ENCODE data around the gene PAX6. TPM values are rescaled to one million over a fixed set of nuclear protein-coding genes. Genes with fewer than 3 reads are reported as not detected.

Gene PAX6
- total and polyA plus RNA-seq, 4 donors: 0.23 to 0.38 TPM; not detected in 2

DNA sequence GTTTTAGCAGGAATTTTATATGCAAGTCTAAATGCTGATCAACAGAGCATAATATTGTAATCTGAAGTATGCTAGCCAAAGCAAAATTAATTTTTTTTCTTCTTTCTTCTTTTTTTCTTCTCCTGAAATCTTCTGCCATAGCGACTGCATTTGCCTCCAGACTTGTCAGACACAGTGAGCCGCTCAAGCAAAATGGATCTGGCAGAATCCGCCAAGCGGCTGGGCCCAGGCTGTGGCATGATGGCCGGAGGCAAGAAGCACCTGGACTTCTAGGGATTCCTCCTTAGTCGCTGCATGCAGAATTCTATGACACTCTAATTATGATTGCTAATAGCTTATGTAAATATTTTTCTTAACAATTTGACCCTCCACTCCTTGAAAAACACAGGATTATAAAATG lies 27.9 kb downstream of the PAX6 start:
- ATAC-seq (ENCODE audit: low FRiP score) (no peak), DNase-seq (no peak)
- peaks cover 0 to 5% of the 10 kb centered on the region in 2 donors for H3K4me1 ChIP-seq (ENCODE audit: control insufficient read depth in 1 of 2, insufficient read depth in 2 of 2, low read length in 2 of 2)
- intact Hi-C loops (cut with DNase I): no loop called here
- no peaks in the 10 kb centered on the region for H3K36me3 ChIP-seq (ENCODE audit: control insufficient read depth in 1 of 2, insufficient read depth in 2 of 2, low read length in 1 of 2)
- no peaks in the 10 kb centered on the region for H3K27me3 ChIP-seq (ENCODE audit: control insufficient read depth in 1 of 2, insufficient read depth in 2 of 2, low read length in 1 of 2)
- no peaks in the 10 kb centered on the region for H3K9me3 ChIP-seq (ENCODE audit: control insufficient read depth, low read length)
- H3K4me3 ChIP-seq (ENCODE audit: low read length in 2 of 2): no peak overlapping the region
- H3K27ac ChIP-seq (ENCODE audit: low read depth in 1 of 2, low read length in 2 of 2): no peak overlapping the region
- WGBS, 2 donors: 94 to 97% methylated on average over 6 of the region's 6 CpGs

DNA sequence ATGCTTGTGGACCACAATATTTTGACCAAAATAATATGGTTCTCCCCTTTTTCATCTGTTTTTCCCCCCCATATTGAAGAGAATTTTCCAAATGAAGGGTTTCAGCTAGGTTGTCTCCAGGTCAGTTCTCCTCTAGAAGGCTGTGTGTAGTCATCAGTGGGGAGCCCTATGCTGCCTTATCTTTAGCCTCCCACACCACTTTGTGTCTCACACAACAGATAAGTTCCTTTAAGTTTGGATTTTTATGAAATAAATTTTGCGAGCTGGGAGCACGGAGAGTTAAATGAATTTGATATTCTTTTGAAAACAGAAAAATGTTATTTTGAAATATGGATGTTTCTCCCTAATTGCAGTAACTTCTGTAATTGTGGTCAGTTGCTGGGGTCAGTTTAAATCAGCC lies 28.9 kb downstream of the PAX6 start:
- WGBS, 2 donors: 97 to 100% methylated on average over 2 of the region's 2 CpGs
- H3K4me3 ChIP-seq (ENCODE audit: low read length in 2 of 2): no peak overlapping the region
- H3K27me3 ChIP-seq (ENCODE audit: control insufficient read depth in 1 of 2, insufficient read depth in 2 of 2, low read length in 1 of 2): no peaks in the 10 kb centered on the region
- H3K9me3 ChIP-seq (ENCODE audit: control insufficient read depth, low read length): no peaks in the 10 kb centered on the region
- DNase-seq (no peak), ATAC-seq (ENCODE audit: low FRiP score) (no peak)
- peaks cover 0 to 5% of the 10 kb centered on the region in 2 donors for H3K4me1 ChIP-seq (ENCODE audit: control insufficient read depth in 1 of 2, insufficient read depth in 2 of 2, low read length in 2 of 2)
- H3K36me3 ChIP-seq (ENCODE audit: control insufficient read depth in 1 of 2, insufficient read depth in 2 of 2, low read length in 1 of 2): peaks cover 0 to 2% of the 10 kb centered on the region in 2 donors
- H3K27ac ChIP-seq (ENCODE audit: low read depth in 1 of 2, low read length in 2 of 2): no peak overlapping the region
- intact Hi-C loops (cut with DNase I): no loop called here

DNA sequence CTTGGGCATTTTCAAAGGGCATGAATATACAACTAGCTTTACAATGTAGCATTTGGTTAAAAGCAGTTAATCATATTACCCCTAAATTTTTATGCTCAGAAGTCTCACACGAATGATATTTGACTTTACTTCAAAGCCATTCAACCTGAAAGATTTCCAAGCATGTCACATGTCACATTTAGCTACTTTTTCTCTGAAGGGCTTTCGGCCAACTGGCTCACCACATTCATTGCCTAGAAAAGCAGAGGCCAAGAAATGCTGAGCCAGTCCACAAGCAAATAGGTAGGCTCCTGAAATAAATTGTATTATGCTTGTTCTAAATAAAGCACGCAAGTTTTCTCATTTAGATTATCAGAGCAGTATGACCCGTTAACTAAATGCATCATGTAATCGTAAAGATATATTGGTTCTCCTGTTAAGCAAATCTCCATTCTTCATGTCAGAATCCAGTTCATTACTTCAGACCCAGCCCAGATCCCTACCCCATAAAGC lies 30.6 kb downstream of the PAX6 start:
- peaks cover 0 to 5% of the 10 kb centered on the region in 2 donors for H3K4me1 ChIP-seq (ENCODE audit: control insufficient read depth in 1 of 2, insufficient read depth in 2 of 2, low read length in 2 of 2)
- DNase-seq (no peak), ATAC-seq (ENCODE audit: low FRiP score) (no peak)
- no peaks in the 10 kb centered on the region for H3K27me3 ChIP-seq (ENCODE audit: control insufficient read depth in 1 of 2, insufficient read depth in 2 of 2, low read length in 1 of 2)
- H3K27ac ChIP-seq (ENCODE audit: low read depth in 1 of 2, low read length in 2 of 2): no peak overlapping the region
- H3K4me3 ChIP-seq (ENCODE audit: low read length in 2 of 2): no peak overlapping the region
- H3K36me3 ChIP-seq (ENCODE audit: control insufficient read depth in 1 of 2, insufficient read depth in 2 of 2, low read length in 1 of 2): peaks cover 0 to 2% of the 10 kb centered on the region in 2 donors
- H3K9me3 ChIP-seq (ENCODE audit: control insufficient read depth, low read length): no peaks in the 10 kb centered on the region
- intact Hi-C loops (cut with DNase I): no loop called here
- WGBS, 2 donors: 45 to 58% methylated on average over 5 of the region's 5 CpGs

DNA sequence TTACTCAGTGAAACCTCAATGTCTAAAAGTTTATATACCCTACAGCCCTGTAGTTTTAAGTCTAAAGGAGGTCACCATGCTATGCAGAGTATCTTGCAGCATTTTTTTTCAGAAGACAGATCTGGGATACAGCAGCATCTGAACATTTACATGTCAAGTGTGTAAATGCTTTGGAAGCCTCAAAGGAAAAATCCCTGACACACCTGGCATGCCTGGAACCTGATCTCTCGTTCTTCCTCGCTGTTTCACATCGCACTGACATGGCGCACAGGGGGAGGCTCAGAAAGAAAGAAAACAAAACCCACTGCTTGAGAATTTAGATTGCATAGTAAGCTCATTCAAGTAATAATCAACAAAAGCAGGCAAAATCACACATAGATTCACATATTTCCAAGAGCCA lies 31.0 kb downstream of the PAX6 start:
- Histone ChIP-seq H3K4me3 (ENCODE audit: low read length in 2 of 2) (no peak overlapping the region), H3K36me3 (ENCODE audit: control insufficient read depth in 1 of 2, insufficient read depth in 2 of 2, low read length in 1 of 2) (peaks cover 0 to 2% of the 10 kb centered on the region in 2 donors), H3K27me3 (ENCODE audit: control insufficient read depth in 1 of 2, insufficient read depth in 2 of 2, low read length in 1 of 2) (no peaks in the 10 kb centered on the region), H3K27ac (ENCODE audit: low read depth in 1 of 2, low read length in 2 of 2) (no peak overlapping the region), H3K9me3 (ENCODE audit: control insufficient read depth, low read length) (no peaks in the 10 kb centered on the region), H3K4me1 (ENCODE audit: control insufficient read depth in 1 of 2, insufficient read depth in 2 of 2, low read length in 2 of 2) (peaks cover 0 to 5% of the 10 kb centered on the region in 2 donors)
- 94 to 98% methylated on average over 4 of the region's 4 CpGs for WGBS, 2 donors
- DNase-seq (no peak), ATAC-seq (ENCODE audit: low FRiP score) (no peak)
- intact Hi-C loops (cut with DNase I): no loop called here

DNA sequence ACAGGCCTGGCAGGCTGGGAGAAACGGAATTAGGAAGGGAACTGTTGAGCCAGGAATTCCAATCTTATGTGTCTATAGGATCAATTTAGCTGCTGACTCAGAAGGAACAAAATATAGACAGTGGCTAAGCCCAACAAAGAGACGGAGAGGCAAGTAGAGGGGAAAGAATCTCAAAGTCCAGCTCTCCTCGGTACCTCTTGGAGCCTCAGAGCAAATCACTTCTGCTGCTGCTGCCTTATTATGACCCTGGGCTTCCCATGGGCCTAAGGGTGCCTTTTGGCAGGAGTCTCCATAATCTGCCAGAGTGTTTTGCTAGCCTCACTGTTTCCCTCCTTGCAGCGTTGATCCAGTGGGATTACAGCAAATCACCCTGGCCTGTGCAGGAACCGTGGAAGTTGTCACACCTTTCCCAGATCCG lies 31.7 kb downstream of the PAX6 start:
- peaks cover 0 to 2% of the 10 kb centered on the region in 2 donors for H3K36me3 ChIP-seq (ENCODE audit: control insufficient read depth in 1 of 2, insufficient read depth in 2 of 2, low read length in 1 of 2)
- 36 to 37% methylated on average over 6 of the region's 6 CpGs for WGBS, 2 donors
- intact Hi-C loops (cut with DNase I): no loop called here
- ATAC-seq (ENCODE audit: low FRiP score) (no peak), DNase-seq (no peak)
- peak overlapping the region in 1 of 2 donors; percentile 54 for H3K27ac ChIP-seq (ENCODE audit: low read depth in 1 of 2, low read length in 2 of 2)
- peaks cover 0 to 5% of the 10 kb centered on the region in 2 donors for H3K4me1 ChIP-seq (ENCODE audit: control insufficient read depth in 1 of 2, insufficient read depth in 2 of 2, low read length in 2 of 2)
- H3K27me3 ChIP-seq (ENCODE audit: control insufficient read depth in 1 of 2, insufficient read depth in 2 of 2, low read length in 1 of 2): no peaks in the 10 kb centered on the region
- no peaks in the 10 kb centered on the region for H3K9me3 ChIP-seq (ENCODE audit: control insufficient read depth, low read length)
- H3K4me3 ChIP-seq (ENCODE audit: low read length in 2 of 2): no peak overlapping the region

DNA sequence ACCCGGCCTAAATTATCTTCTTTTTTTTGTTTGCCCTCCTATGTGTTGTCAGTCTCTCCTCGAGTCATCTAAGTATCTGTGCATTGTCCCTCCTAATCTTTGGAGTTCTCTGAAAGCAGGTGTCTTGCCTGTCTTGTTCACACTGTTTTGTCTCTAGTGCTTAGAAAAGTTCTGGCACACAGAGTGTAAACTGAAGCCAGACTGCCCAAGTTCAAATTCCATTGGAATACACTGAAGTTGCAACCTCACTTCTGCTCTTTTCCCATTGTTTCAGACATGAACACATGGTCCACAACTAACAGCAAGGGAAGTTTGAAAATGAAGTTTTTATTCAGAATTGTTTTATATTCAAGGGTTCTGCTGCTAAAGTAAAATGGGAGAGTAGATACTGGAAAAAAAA lies 38.7 kb downstream of the PAX6 start:
- peaks cover 0 to 2% of the 10 kb centered on the region in 2 donors for H3K36me3 ChIP-seq (ENCODE audit: control insufficient read depth in 1 of 2, insufficient read depth in 2 of 2, low read length in 1 of 2)
- DNase-seq (no peak), ATAC-seq (ENCODE audit: low FRiP score) (no peak)
- H3K9me3 ChIP-seq (ENCODE audit: control insufficient read depth, low read length): no peaks in the 10 kb centered on the region
- WGBS, 2 donors: 92 to 95% methylated on average over 2 of the region's 2 CpGs
- no peaks in the 10 kb centered on the region for H3K27me3 ChIP-seq (ENCODE audit: control insufficient read depth in 1 of 2, insufficient read depth in 2 of 2, low read length in 1 of 2)
- intact Hi-C loops (cut with DNase I): no loop called here
- no peak overlapping the region for H3K27ac ChIP-seq (ENCODE audit: low read depth in 1 of 2, low read length in 2 of 2)
- H3K4me1 ChIP-seq (ENCODE audit: control insufficient read depth in 1 of 2, insufficient read depth in 2 of 2, low read length in 2 of 2): no peaks in the 10 kb centered on the region
- H3K4me3 ChIP-seq (ENCODE audit: low read length in 2 of 2): no peak overlapping the region

DNA sequence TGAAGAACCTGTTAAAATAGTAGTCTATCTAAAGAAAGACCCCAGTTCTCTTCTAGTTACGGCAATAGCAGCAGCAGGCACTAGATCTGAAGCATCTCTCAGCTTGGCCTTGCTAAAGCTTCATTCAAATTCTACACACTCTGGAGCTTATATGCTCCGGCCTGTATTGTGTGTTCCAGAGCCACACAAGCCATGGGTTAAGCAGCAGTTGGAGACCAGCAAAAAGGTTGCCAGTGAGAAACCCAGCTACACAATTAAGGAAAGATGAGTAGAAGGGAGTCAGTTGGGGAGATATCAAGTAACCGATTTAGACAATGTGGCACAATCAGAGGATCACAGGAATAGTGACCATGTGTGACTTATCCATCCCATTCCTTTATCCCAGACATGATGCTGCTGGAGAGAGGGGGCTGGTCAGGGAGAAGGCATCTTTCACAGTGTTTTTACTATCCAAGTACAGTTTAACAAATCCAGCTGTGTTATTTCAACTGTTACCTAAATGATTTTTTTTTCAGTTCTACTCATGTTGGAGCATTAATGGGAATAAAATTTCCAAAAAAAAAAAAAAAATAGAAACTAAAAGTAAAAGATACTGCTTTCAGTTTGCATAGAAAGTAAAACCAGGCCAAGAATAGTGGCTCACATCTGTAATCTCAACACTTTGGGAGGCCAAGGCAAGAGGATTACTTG lies 41.0 kb downstream of the PAX6 start:
- H3K4me3 ChIP-seq (ENCODE audit: low read length in 2 of 2): no peak overlapping the region
- no peak overlapping the region for H3K27ac ChIP-seq (ENCODE audit: low read depth in 1 of 2, low read length in 2 of 2)
- no peaks in the 10 kb centered on the region for H3K27me3 ChIP-seq (ENCODE audit: control insufficient read depth in 1 of 2, insufficient read depth in 2 of 2, low read length in 1 of 2)
- 95 to 97% methylated on average over 3 of the region's 3 CpGs for WGBS, 2 donors
- H3K36me3 ChIP-seq (ENCODE audit: control insufficient read depth in 1 of 2, insufficient read depth in 2 of 2, low read length in 1 of 2): peaks cover 0 to 2% of the 10 kb centered on the region in 2 donors
- H3K4me1 ChIP-seq (ENCODE audit: control insufficient read depth in 1 of 2, insufficient read depth in 2 of 2, low read length in 2 of 2): no peaks in the 10 kb centered on the region
- ATAC-seq (ENCODE audit: low FRiP score) (no peak), DNase-seq (no peak)
- no peaks in the 10 kb centered on the region for H3K9me3 ChIP-seq (ENCODE audit: control insufficient read depth, low read length)
- intact Hi-C loops (cut with DNase I): no loop called here

DNA sequence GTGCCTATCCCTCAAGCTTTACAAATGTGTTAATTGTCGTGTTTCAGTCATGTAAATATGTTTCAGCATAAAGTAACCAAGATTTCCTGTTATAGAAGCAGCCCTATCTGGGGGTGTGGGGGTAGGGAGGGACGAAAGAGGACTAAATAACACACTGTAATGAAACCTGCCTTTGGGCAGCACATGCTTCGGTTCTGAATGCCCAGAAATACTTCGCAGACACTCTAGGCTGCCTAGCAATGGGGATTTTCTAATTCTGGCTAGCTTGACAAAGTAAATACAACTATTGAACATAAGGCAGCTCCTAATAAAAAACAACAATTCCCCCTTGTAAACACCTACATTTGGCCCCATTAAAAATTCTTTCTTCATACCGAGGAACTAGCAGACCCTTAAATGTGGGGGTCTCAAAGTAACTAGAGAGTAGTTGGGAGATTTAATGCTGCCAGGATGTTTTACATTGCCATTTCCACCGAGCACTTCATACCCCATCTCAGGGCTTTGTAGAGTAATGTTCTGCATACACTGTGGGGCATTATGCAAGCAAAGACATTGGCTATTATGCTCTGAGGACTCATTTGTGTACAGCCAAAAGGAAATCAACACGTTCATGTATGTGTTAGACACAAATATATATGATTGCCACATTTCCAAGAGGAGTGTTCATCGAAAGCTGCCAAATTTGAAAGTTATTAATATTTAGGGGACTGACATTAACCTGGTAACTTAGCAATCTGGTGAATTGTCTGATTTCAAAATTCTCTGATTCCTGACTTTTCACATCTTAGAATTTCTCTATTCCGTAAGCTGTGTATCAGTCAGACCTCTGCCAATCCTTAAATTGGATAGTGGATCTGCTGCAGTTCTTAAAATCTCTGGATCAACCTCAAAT lies 42.1 kb downstream of the PAX6 start:
- Histone ChIP-seq H3K27ac (ENCODE audit: low read depth in 1 of 2, low read length in 2 of 2) (no peak overlapping the region), H3K4me1 (ENCODE audit: control insufficient read depth in 1 of 2, insufficient read depth in 2 of 2, low read length in 2 of 2) (no peaks in the 10 kb centered on the region), H3K27me3 (ENCODE audit: control insufficient read depth in 1 of 2, insufficient read depth in 2 of 2, low read length in 1 of 2) (no peaks in the 10 kb centered on the region), H3K9me3 (ENCODE audit: control insufficient read depth, low read length) (no peaks in the 10 kb centered on the region), H3K36me3 (ENCODE audit: control insufficient read depth in 1 of 2, insufficient read depth in 2 of 2, low read length in 1 of 2) (peaks cover 0 to 2% of the 10 kb centered on the region in 2 donors), H3K4me3 (ENCODE audit: low read length in 2 of 2) (no peak overlapping the region)
- ATAC-seq (ENCODE audit: low FRiP score): no peak
- WGBS, 2 donors: 86% methylated on average over 9 of the region's 9 CpGs
- intact Hi-C loops (cut with DNase I): no loop called here
- no peak for DNase-seq
